NB4 (cell line): ENCODE measurements around the gene CACNA2D3.

ENCODE experiments used
- DNase-seq: peaks from one replicate; pipeline ENCODE4 v3.0.0; 2010; ENCODE audit warnings: low read depth
- H3K4me3 ChIP-seq: one replicate; pipeline ENCODE4 v1.5.1; 2011; ENCODE audit warnings: mild to moderate bottlenecking, low read depth, low read length, moderate library complexity
- CTCF ChIP-seq: IDR thresholded peaks from one replicate; pipeline ENCODE4 v1.5.1; 2012; ENCODE audit warnings: low read depth, low read length
- MAX ChIP-seq: IDR thresholded peaks from 2 replicates; pipeline ENCODE4 v1.6.1; 2011; ENCODE audit warnings: low read depth, low read length
- MYC ChIP-seq: IDR thresholded peaks from 2 replicates; pipeline ENCODE4 v1.6.1; 2011; ENCODE audit warnings: low read depth, low read length
- POLR2A ChIP-seq: IDR thresholded peaks from 2 replicates; pipeline ENCODE4 v1.6.1; 2011; ENCODE audit warnings: mild to moderate bottlenecking; ENCODE audit not compliant: insufficient read length; ENCODE audit errors: extremely low read depth

The CACNA2D3 gene

GRCh38 chr3:54517424-54517823, 395.1 kb downstream of the CACNA2D3 start:
- no peak for DNase-seq
- TF ChIP-seq CTCF = no peak
- TF ChIP-seq MAX = no peak
- no peak for TF ChIP-seq MYC
- no peak for TF ChIP-seq POLR2A
- no peak overlapping the region for H3K4me3 ChIP-seq

GRCh38 chr3:54518011-54518675, 395.8 kb downstream of the CACNA2D3 start:
- TF ChIP-seq CTCF (no peak), MYC (no peak)
- H3K4me3 ChIP-seq = no peak overlapping the region
- no peak for DNase-seq

GRCh38 chr3:54519493-54519892, 397.1 kb downstream of the CACNA2D3 start:
- no peak for DNase-seq
- no peak overlapping the region for H3K4me3 ChIP-seq
- TF ChIP-seq CTCF (no peak), POLR2A (no peak), MYC (no peak)

GRCh38 chr3:54520060-54520459, 397.7 kb downstream of the CACNA2D3 start:
- TF ChIP-seq CTCF (no peak), MYC (no peak), MAX (no peak), POLR2A (no peak)
- no peak overlapping the region for H3K4me3 ChIP-seq
- no peak for DNase-seq

DNA sequence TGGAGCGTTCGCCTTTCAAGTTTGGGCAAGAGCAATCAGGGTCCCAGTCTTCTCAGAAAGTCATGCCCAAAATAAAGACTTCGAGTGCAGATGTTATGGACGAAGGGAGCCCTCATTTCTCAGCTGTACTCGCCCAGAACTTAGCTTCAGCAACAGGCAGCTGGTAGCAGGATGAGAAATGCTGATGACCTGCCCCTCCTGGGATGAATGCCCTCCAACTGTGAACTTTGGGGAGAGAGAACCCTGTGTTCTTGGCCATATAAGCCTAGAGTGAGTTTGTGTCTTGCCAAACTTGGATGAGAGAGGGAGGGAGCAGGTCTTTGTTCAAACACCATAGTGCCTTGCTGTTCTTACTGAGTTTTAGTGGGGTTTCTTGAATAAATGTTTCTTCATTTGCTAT, 405.2 kb downstream of the CACNA2D3 start:
- no peak for TF ChIP-seq MAX
- TF ChIP-seq POLR2A = no peak
- TF ChIP-seq CTCF = no peak
- TF ChIP-seq MYC = no peak

DNA sequence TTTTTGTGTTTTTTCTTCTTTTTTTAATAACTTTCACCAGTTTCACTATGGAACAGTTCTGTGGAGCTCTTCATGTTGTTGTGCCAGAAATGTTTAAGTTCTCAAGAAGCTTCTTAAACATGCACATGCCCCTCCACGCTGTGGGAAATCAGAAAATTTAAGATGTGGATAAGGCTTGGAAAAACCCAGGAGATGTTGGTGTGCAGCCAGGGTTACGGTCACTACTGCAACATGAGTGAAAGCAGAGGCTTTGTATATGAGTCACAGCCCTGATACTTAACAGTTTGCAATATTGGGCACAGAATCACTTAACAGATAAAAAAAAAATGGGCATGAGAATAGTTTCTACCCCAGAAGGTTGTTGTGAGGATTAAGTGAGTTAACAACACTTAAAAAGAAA, 405.6 kb downstream of the CACNA2D3 start:
- no peak for TF ChIP-seq MYC
- TF ChIP-seq CTCF = no peak
- no peak for TF ChIP-seq MAX
- no peak for TF ChIP-seq POLR2A
- no peak overlapping the region for H3K4me3 ChIP-seq
- no peak for DNase-seq

More for the DNA sequence above, 405.2 kb downstream of the CACNA2D3 start:
- H3K4me3 ChIP-seq = no peak overlapping the region
- no peak for DNase-seq
